Measurements from ENCODE around the gene GSTT4.

DNA sequence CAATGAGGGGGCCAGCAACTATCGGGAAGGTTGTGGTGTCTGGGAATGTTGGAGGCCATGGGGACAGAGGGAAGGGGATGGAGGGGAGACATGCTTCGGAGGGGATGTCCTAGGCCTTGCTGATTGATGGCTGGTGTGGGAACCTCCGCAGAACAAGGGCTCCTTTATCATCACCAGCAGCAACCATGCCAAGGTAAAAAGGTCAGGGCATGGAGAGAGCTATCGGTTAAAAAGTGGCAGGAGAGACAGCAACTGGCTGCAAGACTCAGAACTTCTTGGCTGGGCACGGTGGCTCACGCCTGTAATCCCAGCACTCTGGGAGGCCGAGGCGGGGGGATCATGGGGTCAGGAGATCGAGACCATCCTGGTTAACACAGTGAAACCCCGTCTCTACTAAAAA lies 3.0 kb downstream of the GSTT4 start:
- TF ChIP-seq POLR2A (IDR thresholded peaks at IDR 0.05) (no peak), CTCF (IDR thresholded peaks at IDR 0.05) (no peak)

Data from adrenal gland (tissue), 5 donors.